ENCODE measurements around the gene SELENOW.

SELENOW gene

GRCh38 chr19:47752440-47753211 lies 25.9 kb upstream of the SELENOW start:
- H3K4me3 ChIP-seq (ENCODE audit: control insufficient read depth, low read depth, low read length): no peak overlapping the region
- TF ChIP-seq CTCF (conservative IDR thresholded peaks at IDR 0.05; ENCODE audit: control insufficient read depth, insufficient read depth, low read depth, low read length): no peak
- no peak for DNase-seq (ENCODE audit: low read depth)

- no peak for DNase-seq (ENCODE audit: low read depth)
- no peak overlapping the region for H3K4me3 ChIP-seq (ENCODE audit: control insufficient read depth, low read depth, low read length)
- no peak for TF ChIP-seq CTCF (conservative IDR thresholded peaks at IDR 0.05; ENCODE audit: control insufficient read depth, insufficient read depth, low read depth, low read length)
Observed at GRCh38 chr19:47754206-47755064, 24.1 kb upstream of the SELENOW start.

GRCh38 chr19:47755065-47755761 lies 23.3 kb upstream of the SELENOW start:
- TF ChIP-seq CTCF (conservative IDR thresholded peaks at IDR 0.05; ENCODE audit: control insufficient read depth, insufficient read depth, low read depth, low read length): no peak
- H3K4me3 ChIP-seq (ENCODE audit: control insufficient read depth, low read depth, low read length): no peak overlapping the region
- no peak for DNase-seq (ENCODE audit: low read depth)

GRCh38 chr19:47755762-47756626 lies 22.5 kb upstream of the SELENOW start:
- TF ChIP-seq CTCF (conservative IDR thresholded peaks at IDR 0.05; ENCODE audit: control insufficient read depth, insufficient read depth, low read depth, low read length): no peak
- no peak for DNase-seq (ENCODE audit: low read depth)
- no peak overlapping the region for H3K4me3 ChIP-seq (ENCODE audit: control insufficient read depth, low read depth, low read length)

- no peak for TF ChIP-seq CTCF (conservative IDR thresholded peaks at IDR 0.05; ENCODE audit: control insufficient read depth, insufficient read depth, low read depth, low read length)
- H3K4me3 ChIP-seq (ENCODE audit: control insufficient read depth, low read depth, low read length): no peak overlapping the region
- no peak for DNase-seq (ENCODE audit: low read depth)
Observed at GRCh38 chr19:47756627-47756929, 21.9 kb upstream of the SELENOW start.

Measured in fibroblast of mammary gland (primary cell).